ENCODE measurements around the gene FOXN1. TPM values are rescaled to one million over a fixed set of nuclear protein-coding genes. Genes with fewer than 3 reads are reported as not detected.

The FOXN1 gene
- total RNA-seq, 1 donor, result not detected

DNA sequence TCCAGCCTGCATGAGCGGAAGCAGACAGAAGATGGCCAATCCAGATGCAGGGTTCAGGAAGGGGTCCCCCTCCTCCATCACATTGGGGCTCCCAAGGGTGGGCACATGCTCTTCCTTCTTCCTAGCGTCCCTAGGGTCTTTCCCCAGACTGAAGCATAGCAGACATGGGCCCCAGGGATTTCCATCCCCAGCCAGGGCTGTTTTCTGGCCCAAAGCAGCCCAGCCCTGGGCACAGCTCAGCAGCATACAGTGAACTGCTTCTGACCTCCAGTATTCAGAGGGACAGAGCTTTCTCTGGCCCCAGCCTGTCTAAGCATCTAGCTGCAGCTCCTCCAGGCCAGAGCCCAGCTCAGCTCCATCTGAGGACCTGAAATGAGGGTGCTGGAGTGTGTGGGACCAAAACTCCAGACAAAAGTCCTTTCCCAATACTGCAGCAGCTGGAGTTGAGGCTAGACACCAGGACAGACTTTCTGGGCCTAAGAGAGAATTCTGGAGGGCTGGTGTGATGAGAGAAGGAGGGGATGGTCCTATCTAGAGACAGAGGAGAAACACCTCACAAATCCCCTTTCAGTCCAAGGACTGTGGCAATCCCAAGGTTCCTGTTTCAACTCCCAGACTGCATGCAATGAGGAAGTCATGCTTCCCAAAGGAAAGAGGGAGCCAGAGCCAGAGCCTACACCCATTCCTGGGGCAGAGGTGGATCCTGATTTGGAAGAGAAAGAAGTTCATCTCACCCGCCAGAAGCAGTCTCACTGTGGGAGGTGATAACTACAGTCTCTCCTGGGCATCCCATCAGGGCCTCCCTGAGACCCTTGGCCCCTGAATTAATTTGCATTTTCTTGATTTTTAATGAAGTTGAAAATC, 4.5 kb upstream of the FOXN1 start:
- no peak overlapping the region for H3K4me2 ChIP-seq (ENCODE audit: insufficient read depth, low read length)
- TF ChIP-seq, protein P1, sequence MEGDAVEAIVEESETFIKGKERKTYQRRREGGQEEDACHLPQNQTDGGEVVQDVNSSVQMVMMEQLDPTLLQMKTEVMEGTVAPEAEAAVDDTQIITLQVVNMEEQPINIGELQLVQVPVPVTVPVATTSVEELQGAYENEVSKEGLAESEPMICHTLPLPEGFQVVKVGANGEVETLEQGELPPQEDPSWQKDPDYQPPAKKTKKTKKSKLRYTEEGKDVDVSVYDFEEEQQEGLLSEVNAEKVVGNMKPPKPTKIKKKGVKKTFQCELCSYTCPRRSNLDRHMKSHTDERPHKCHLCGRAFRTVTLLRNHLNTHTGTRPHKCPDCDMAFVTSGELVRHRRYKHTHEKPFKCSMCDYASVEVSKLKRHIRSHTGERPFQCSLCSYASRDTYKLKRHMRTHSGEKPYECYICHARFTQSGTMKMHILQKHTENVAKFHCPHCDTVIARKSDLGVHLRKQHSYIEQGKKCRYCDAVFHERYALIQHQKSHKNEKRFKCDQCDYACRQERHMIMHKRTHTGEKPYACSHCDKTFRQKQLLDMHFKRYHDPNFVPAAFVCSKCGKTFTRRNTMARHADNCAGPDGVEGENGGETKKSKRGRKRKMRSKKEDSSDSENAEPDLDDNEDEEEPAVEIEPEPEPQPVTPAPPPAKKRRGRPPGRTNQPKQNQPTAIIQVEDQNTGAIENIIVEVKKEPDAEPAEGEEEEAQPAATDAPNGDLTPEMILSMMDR (IDR thresholded peaks at IDR 0.05; ENCODE audit: extremely low read depth, low read depth, low read length), result no peak
- no peaks in the 10 kb centered on the region for H3K79me2 ChIP-seq (ENCODE audit: insufficient read depth, low read length)
- peaks cover 37% of the 10 kb centered on the region for H3K27me3 ChIP-seq (ENCODE audit: insufficient read depth, low read length)
- H3K36me3 ChIP-seq (ENCODE audit: insufficient read depth, low read length), result no peaks in the 10 kb centered on the region
- H3K4me1 ChIP-seq (ENCODE audit: insufficient read depth, low read length), result no peaks in the 10 kb centered on the region
- no peak overlapping the region for H2AFZ ChIP-seq (ENCODE audit: low read length)
- no peak overlapping the region for H3K27ac ChIP-seq (ENCODE audit: low read depth, low read length)
- no peaks in the 10 kb centered on the region for H3K9me3 ChIP-seq (ENCODE audit: low read depth, low read length)
- H3K4me3 ChIP-seq (ENCODE audit: insufficient read depth, low read length), result no peak overlapping the region
- H4K20me1 ChIP-seq (ENCODE audit: insufficient read depth, low read length), result no peaks in the 10 kb centered on the region
- peak; percentile 82 for DNase-seq (ENCODE audit: insufficient read length, low spot score, missing footprints)

DNA sequence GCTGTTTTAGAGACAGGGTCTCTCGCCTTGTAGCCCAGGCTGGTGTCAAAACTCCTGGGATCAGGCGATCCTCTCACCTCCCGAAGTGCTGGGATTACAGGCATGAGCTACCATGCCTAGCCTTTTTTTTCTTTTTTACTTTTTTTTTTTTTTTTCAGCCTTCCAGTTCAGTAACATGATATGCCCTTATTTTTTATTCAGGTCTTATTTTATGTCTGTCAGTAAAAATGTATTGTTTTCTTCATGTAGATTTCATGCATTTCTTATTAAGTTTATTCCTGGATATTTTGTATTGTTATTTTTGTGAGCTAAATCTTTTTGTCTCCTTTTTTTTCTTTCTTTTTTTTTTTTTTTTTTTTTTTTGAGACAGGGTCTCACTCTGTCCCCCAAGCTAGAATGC, 2.7 kb upstream of the FOXN1 start:
- Histone ChIP-seq H4K20me1 (ENCODE audit: insufficient read depth, low read length) (no peaks in the 10 kb centered on the region), H3K27ac (ENCODE audit: low read depth, low read length) (no peak overlapping the region), H3K4me2 (ENCODE audit: insufficient read depth, low read length) (no peak overlapping the region), H3K36me3 (ENCODE audit: insufficient read depth, low read length) (no peaks in the 10 kb centered on the region), H2AFZ (ENCODE audit: low read length) (no peak overlapping the region), H3K27me3 (ENCODE audit: insufficient read depth, low read length) (peaks cover 52% of the 10 kb centered on the region), H3K4me1 (ENCODE audit: insufficient read depth, low read length) (no peaks in the 10 kb centered on the region), H3K4me3 (ENCODE audit: insufficient read depth, low read length) (no peak overlapping the region), H3K79me2 (ENCODE audit: insufficient read depth, low read length) (no peaks in the 10 kb centered on the region), H3K9me3 (ENCODE audit: low read depth, low read length) (no peaks in the 10 kb centered on the region)
- peak; percentile 50 for DNase-seq (ENCODE audit: insufficient read length, low spot score, missing footprints)
- TF ChIP-seq, protein P1 (IDR thresholded peaks at IDR 0.05; ENCODE audit: extremely low read depth, low read depth, low read length), result no peak

DNA sequence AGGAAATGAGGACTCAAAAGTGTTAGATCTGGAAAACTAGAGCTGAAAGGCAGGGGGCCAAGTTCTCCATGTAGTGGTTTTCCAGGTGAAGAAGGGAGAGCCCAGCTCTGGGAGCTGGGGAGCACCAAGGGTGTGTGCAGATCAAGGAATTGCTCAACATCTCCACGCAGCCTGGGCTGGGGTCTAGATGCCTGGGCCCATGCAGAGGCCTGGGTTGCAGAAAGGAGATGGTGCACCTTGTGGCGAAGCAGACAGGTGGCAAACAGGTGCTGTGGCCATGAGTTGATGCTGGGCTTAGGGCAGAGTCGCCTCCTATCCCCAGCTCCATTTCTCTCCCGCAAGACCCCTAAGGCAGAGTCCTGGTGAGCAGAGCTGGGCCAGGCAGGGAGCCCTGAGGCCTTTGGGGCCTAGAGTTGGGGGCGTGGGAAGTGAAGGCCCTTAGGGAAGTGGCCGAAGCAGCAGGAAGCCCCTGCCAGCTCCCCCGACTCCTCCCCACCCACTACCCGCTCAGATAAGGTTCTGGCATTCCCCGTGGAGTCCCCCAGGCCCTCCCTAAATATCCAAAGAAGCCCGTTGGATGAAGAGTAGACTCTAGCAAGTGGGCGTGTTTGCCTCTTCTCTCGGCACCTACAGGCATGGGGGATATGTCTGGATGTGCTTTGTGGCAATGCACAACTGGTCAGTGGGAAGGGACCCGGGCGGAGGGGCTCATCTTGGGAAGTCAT, 777 bp downstream of the FOXN1 start:
- Histone ChIP-seq H3K27me3 (ENCODE audit: insufficient read depth, low read length) (peaks cover 66% of the 10 kb centered on the region), H3K4me1 (ENCODE audit: insufficient read depth, low read length) (no peaks in the 10 kb centered on the region), H3K4me2 (ENCODE audit: insufficient read depth, low read length) (no peak overlapping the region), H3K9me3 (ENCODE audit: low read depth, low read length) (no peaks in the 10 kb centered on the region), H3K27ac (ENCODE audit: low read depth, low read length) (no peak overlapping the region), H3K79me2 (ENCODE audit: insufficient read depth, low read length) (no peaks in the 10 kb centered on the region), H2AFZ (ENCODE audit: low read length) (no peak overlapping the region), H3K36me3 (ENCODE audit: insufficient read depth, low read length) (no peaks in the 10 kb centered on the region), H4K20me1 (ENCODE audit: insufficient read depth, low read length) (no peaks in the 10 kb centered on the region), H3K4me3 (ENCODE audit: insufficient read depth, low read length) (no peak overlapping the region)
- TF ChIP-seq, protein P1 (IDR thresholded peaks at IDR 0.05; ENCODE audit: extremely low read depth, low read depth, low read length), result no peak
- peak; percentile 62 for DNase-seq (ENCODE audit: insufficient read length, low spot score, missing footprints)
